DND-41 (cell line): ENCODE measurements around the gene MICAL3.

Experiments
- CTCF ChIP-seq: IDR thresholded peaks from 2 replicates; pipeline ENCODE4 v1.5.1; 2012; ENCODE audit warnings: borderline replicate concordance, low read length, moderate library complexity, mild to moderate bottlenecking; ENCODE audit not compliant: poor library complexity, severe bottlenecking; ENCODE audit errors: extremely low read depth
- EZH2 ChIP-seq: IDR thresholded peaks from 3 replicates; pipeline ENCODE4 v1.6.1; 2012; ENCODE audit warnings: borderline replicate concordance, low read depth, mild to moderate bottlenecking, moderate library complexity, low read length, inconsistent platforms; ENCODE audit not compliant: severe bottlenecking

GRCh38 chr22:17990942-17991341 lies 33.4 kb downstream of the MICAL3 start:
- TF ChIP-seq CTCF (no peak), EZH2 (no peak)
